ENCODE results near the gene FAM149A.

DNA sequence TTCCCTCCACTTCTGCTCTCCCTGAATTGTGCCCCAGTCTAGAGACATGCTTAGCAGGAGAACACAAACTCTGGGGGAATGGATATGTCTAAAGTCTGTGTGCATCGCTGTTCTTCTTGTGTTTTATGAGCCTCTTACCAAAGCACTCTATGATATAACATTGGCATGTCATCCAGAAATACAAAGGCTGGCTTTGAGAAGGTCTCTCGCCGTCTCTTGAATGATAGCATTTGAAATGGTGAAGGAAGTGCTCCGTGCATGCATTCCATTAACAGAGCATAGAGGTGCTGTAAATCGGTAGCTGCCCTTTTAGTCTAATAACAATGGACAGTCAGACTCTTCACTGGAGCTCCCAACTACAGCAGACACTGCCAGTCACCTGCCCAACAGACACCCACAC, 7.1 kb upstream of the FAM149A start:
- TF ChIP-seq, protein P1, sequence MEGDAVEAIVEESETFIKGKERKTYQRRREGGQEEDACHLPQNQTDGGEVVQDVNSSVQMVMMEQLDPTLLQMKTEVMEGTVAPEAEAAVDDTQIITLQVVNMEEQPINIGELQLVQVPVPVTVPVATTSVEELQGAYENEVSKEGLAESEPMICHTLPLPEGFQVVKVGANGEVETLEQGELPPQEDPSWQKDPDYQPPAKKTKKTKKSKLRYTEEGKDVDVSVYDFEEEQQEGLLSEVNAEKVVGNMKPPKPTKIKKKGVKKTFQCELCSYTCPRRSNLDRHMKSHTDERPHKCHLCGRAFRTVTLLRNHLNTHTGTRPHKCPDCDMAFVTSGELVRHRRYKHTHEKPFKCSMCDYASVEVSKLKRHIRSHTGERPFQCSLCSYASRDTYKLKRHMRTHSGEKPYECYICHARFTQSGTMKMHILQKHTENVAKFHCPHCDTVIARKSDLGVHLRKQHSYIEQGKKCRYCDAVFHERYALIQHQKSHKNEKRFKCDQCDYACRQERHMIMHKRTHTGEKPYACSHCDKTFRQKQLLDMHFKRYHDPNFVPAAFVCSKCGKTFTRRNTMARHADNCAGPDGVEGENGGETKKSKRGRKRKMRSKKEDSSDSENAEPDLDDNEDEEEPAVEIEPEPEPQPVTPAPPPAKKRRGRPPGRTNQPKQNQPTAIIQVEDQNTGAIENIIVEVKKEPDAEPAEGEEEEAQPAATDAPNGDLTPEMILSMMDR (IDR thresholded peaks at IDR 0.05 in 8 of 11, conservative IDR thresholded peaks at IDR 0.05 in 3 of 11) = no peak
- no peak for TF ChIP-seq POLR2A (IDR thresholded peaks at IDR 0.05)
- no peak for TF ChIP-seq POLR2AphosphoS5 (IDR thresholded peaks at IDR 0.05)

Data from spleen (tissue), 7 donors.